OCI-LY1 (cell line): ENCODE data around the gene SAYSD1.

Experiments used
- H2AFZ ChIP-seq: fragments of 200-600 bp; sonication (generic), shearing (Covaris generic); 2 replicates; pipeline ENCODE4 v1.6.0; 2014; ENCODE audit warnings: antibody characterized with exemption, mild to moderate bottlenecking, low read length
- H3F3A ChIP-seq: fragments of 200-600 bp; sonication (generic), shearing (Covaris generic); 2 replicates; pipeline ENCODE4 v1.6.0; 2014; ENCODE audit warnings: mild to moderate bottlenecking, antibody characterized with exemption, low read length, moderate library complexity; ENCODE audit not compliant: insufficient read depth
- H3K27ac ChIP-seq: fragments of 200-600 bp; sonication (generic); 2 replicates; pipeline ENCODE4 v1.5.1; 2014; ENCODE audit warnings: low read length, mixed run types, mild to moderate bottlenecking, low read depth; ENCODE audit not compliant: poor library complexity, severe bottlenecking
- H3K27me3 ChIP-seq: fragments of 200-600 bp; sonication (generic); 2 replicates; pipeline ENCODE4 v1.6.0; 2014; ENCODE audit warnings: antibody characterized with exemption, mild to moderate bottlenecking, low read length, moderate library complexity; ENCODE audit not compliant: insufficient read depth
- H3K36me3 ChIP-seq: fragments of 200-600 bp; sonication (generic); 2 replicates; pipeline ENCODE4 v1.6.1; 2014; ENCODE audit warnings: mild to moderate bottlenecking, antibody characterized with exemption, low read length, moderate library complexity, mixed read lengths; ENCODE audit not compliant: insufficient read depth
- H3K4me1 ChIP-seq: fragments of 200-600 bp; sonication (generic); 2 replicates; pipeline ENCODE4 v1.5.1; 2014; ENCODE audit warnings: mild to moderate bottlenecking, low read length, moderate library complexity; ENCODE audit not compliant: insufficient read depth, severe bottlenecking
- H3K4me2 ChIP-seq: fragments of 200-600 bp; sonication (generic), shearing (Covaris generic); 2 replicates; pipeline ENCODE4 v1.6.1; 2014; ENCODE audit warnings: low read length
- H3K4me3 ChIP-seq: fragments of 200-600 bp; sonication (generic); 2 replicates; pipeline ENCODE4 v1.5.1; 2014; ENCODE audit warnings: low read length, low read depth, mild to moderate bottlenecking, mixed read lengths; ENCODE audit not compliant: poor library complexity, severe bottlenecking
- H3K79me2 ChIP-seq: fragments of 200-600 bp; shearing (Covaris generic); 2 replicates; pipeline ENCODE4 v1.6.1; 2016; ENCODE audit warnings: mixed run types, low read length, mixed read lengths; ENCODE audit not compliant: insufficient read depth
- H3K9ac ChIP-seq: fragments of 200-600 bp; sonication (generic), shearing (Covaris generic); 2 replicates; pipeline ENCODE4 v1.6.1; 2014; ENCODE audit warnings: mild to moderate bottlenecking, low read length, mixed read lengths
- H3K9me2 ChIP-seq: fragments of 200-600 bp; sonication (generic), shearing (Covaris generic); 2 replicates; pipeline ENCODE4 v1.6.1; 2014; ENCODE audit warnings: low read depth, mild to moderate bottlenecking, low read length, mixed read lengths
- H3K9me3 ChIP-seq: fragments of 200-600 bp; shearing (Covaris generic); 2 replicates; pipeline ENCODE4 v1.6.1; 2014; ENCODE audit warnings: low read length, mixed read lengths
- H4K20me1 ChIP-seq: fragments of 200-600 bp; sonication (generic), shearing (Covaris generic); 2 replicates; pipeline ENCODE4 v1.6.0; 2016; ENCODE audit warnings: mild to moderate bottlenecking, low read length; ENCODE audit not compliant: insufficient read depth
- EZH2 ChIP-seq: fragments of 200-600 bp; sonication (generic), shearing (Covaris generic); IDR thresholded peaks from 2 replicates; pipeline ENCODE4 v1.8.0; 2017; ENCODE audit warnings: borderline replicate concordance, mixed run types, mild to moderate bottlenecking, antibody characterized with exemption, low read length, moderate library complexity, mixed read lengths
- TF ChIP-seq, protein P1 (sequence below): fragments of 200-600 bp; sonication (generic), shearing (Covaris generic); IDR thresholded peaks from 2 replicates; pipeline ENCODE4 v1.5.1; 2017; ENCODE audit warnings: mild to moderate bottlenecking, antibody characterized with exemption, low read length, moderate library complexity, mixed read lengths

The SAYSD1 gene

DNA sequence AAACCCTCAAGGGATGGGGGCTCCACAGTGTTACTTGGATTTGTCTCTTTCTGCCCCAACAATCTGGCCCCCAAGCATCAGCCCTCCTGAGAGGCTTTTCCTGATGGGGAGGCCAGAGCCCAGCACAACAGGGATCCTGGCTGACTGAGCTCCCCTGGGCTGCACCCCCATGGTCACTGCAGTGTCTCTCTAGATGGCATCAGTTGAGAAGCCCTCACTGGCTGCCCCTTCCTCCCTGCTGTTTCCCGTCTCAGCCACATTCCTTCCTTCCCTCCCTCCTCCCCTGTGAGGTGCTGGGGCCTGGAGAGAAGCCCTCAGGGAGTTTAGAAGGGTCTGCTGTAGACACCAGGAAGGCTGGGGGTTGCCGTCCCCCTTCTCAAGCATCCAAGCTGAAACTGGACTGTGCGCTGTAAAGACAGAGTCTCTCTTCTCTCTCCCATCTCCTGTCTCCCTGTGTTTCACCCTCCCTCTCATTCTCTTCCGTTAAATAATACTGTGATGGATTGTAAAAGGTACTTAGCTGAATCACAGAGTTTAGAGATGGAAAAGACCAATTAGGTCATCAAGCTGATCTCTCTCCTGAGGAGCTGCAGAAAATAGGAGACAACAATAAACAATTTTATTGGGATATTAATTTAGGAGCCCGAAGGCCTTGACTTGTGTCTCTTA lies 29.7 kb downstream of the SAYSD1 start:
- H3K4me2 ChIP-seq = no peak overlapping the region
- H4K20me1 ChIP-seq = no peaks in the 10 kb centered on the region
- no peaks in the 10 kb centered on the region for H3K79me2 ChIP-seq
- TF ChIP-seq, protein P1, sequence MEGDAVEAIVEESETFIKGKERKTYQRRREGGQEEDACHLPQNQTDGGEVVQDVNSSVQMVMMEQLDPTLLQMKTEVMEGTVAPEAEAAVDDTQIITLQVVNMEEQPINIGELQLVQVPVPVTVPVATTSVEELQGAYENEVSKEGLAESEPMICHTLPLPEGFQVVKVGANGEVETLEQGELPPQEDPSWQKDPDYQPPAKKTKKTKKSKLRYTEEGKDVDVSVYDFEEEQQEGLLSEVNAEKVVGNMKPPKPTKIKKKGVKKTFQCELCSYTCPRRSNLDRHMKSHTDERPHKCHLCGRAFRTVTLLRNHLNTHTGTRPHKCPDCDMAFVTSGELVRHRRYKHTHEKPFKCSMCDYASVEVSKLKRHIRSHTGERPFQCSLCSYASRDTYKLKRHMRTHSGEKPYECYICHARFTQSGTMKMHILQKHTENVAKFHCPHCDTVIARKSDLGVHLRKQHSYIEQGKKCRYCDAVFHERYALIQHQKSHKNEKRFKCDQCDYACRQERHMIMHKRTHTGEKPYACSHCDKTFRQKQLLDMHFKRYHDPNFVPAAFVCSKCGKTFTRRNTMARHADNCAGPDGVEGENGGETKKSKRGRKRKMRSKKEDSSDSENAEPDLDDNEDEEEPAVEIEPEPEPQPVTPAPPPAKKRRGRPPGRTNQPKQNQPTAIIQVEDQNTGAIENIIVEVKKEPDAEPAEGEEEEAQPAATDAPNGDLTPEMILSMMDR = no peak
- no peak for TF ChIP-seq EZH2
- H3K9me3 ChIP-seq = no peaks in the 10 kb centered on the region
- H3F3A ChIP-seq = no peaks in the 10 kb centered on the region
- H3K9me2 ChIP-seq = no peaks in the 10 kb centered on the region
- no peak overlapping the region for H2AFZ ChIP-seq
- no peak overlapping the region for H3K4me3 ChIP-seq
- H3K9ac ChIP-seq = no peak overlapping the region
- H3K36me3 ChIP-seq = no peaks in the 10 kb centered on the region
- H3K27me3 ChIP-seq = no peaks in the 10 kb centered on the region
- H3K27ac ChIP-seq = no peak overlapping the region
- H3K4me1 ChIP-seq = no peaks in the 10 kb centered on the region

DNA sequence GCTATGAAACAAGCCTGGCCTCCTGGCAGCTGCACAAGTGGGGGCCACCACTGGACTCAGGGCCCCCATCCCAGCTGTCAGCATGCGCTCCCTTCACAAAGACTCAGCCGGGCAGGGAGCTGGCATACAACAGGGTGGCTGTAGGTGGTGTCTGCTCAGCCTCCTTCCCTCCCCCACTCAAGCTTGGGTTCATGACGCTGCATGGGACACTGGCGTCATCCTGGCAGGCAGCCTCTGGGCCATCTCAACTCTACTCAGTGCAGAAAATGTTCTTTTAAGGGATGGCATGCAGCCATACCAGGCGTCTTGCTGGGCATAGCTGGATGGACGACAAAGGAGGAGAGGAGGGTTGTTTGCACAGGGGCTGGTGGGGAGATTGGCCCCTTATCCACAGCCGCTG lies 30.5 kb downstream of the SAYSD1 start:
- no peak overlapping the region for H3K9ac ChIP-seq
- no peaks in the 10 kb centered on the region for H3F3A ChIP-seq
- no peaks in the 10 kb centered on the region for H3K9me3 ChIP-seq
- no peak for TF ChIP-seq EZH2
- TF ChIP-seq, protein P1 = no peak
- no peaks in the 10 kb centered on the region for H3K9me2 ChIP-seq
- no peaks in the 10 kb centered on the region for H3K79me2 ChIP-seq
- no peak overlapping the region for H3K4me2 ChIP-seq
- no peak overlapping the region for H3K27ac ChIP-seq
- no peak overlapping the region for H2AFZ ChIP-seq
- no peak overlapping the region for H3K4me3 ChIP-seq
- no peaks in the 10 kb centered on the region for H3K4me1 ChIP-seq
- H4K20me1 ChIP-seq = no peaks in the 10 kb centered on the region
- H3K36me3 ChIP-seq = no peaks in the 10 kb centered on the region
- H3K27me3 ChIP-seq = no peaks in the 10 kb centered on the region

DNA sequence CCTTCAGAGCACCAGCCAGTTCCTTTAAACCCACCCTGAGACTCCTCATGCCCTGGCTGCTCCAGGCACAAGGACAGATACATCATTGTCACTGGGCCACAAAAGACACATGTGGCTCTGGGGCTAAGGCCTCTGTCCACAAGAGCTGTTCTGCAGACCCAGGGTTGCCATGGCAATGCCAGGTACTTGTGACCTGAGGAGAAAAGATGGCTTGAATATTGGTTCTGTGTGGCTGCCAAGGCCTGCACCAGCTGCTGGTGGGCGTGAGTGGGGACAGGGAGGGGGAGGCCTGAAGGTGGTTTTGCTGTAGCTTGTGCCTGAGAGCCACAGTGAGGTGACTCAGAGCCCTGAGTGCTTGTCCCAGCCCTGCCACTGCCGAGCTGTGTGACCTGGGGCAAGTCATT lies 31.8 kb downstream of the SAYSD1 start:
- TF ChIP-seq EZH2 = no peak
- TF ChIP-seq, protein P1 = no peak
- H3K36me3 ChIP-seq = no peaks in the 10 kb centered on the region
- no peak overlapping the region for H2AFZ ChIP-seq

More for the DNA sequence above, 31.8 kb downstream of the SAYSD1 start:
- Histone ChIP-seq H3K4me2 (no peak overlapping the region), H4K20me1 (no peaks in the 10 kb centered on the region), H3K9me3 (no peaks in the 10 kb centered on the region), H3K27me3 (no peaks in the 10 kb centered on the region), H3K9ac (no peak overlapping the region), H3K9me2 (no peaks in the 10 kb centered on the region), H3K4me3 (no peak overlapping the region), H3K79me2 (no peaks in the 10 kb centered on the region), H3F3A (no peaks in the 10 kb centered on the region), H3K27ac (no peak overlapping the region), H3K4me1 (no peaks in the 10 kb centered on the region)
